GM18507 (cell line): ENCODE results near the gene MSH5.
A peak's percentile ranks its signal among the peaks of the same experiment; 100 is the strongest.
"Not testable (repeated sequence)": the region's sequence is repeated elsewhere in the genome, so short reads cannot be mapped to it uniquely, and the experiment has no call there.

Experiments
- DNase-seq: peaks from one replicate; pipeline ENCODE4 v3.0.0; 2011; ENCODE audit warnings: low read depth; ENCODE audit not compliant: insufficient read length; ENCODE audit errors: extremely low spot score
- FAIRE-seq: peaks from 2 replicates; lab custom pipeline; 2011; peaks lifted over from hg19 to GRCh38; lab: Jason Lieb, UNC

MSH5 gene

GRCh38 chr6:31739639-31740396 is at the start of gene MSH5:
TSS of gene MSH5 (plus strand) at chr6:31740005. CDS start at chr6:31740467, 462 bp downstream.
- FAIRE-seq (peak; percentile 96), DNase-seq (peak; percentile 81)

DNA sequence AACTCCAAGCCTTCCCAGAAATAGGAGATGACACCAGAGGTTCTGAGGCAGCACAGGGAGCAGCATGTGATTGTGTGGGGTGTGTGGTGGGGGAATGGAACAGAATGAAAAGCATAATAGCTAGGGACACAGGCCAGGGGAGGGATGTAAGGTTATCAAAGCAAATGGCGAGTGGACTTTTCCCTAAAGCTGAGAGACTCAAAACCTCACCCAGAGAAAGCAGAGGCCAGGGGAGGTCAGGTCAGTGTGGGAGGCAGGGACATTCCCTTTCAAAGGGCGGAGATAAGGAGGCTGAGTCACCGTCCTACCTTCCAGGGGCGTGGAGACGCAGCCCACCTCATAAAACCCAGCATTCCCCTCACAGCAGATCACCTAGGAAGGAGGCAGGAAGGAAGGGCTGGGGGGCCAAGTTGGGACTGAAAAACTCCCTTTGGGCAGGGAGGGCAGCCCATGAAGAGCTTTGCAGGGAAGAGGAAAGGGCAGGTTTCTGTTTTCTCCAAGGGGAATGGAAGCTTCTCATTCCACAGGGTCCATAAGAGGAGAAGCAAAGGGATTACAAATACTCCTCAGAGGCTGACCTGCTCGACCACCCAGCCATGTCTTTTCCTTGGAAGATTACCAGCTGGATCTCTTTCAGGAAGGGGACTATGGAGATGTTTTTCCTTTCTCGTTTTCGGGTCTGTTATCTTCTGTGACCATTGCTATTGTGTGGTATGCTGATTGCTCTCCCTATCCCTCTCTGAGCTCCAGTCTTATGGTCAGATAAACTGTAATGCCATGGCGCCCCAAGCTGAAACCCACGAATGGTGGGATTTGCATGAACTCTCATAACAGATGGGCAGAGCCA is 49.4 kb upstream of the MSH5 start:
- FAIRE-seq: no peak
- no peak for DNase-seq

- DNase-seq: no peak
- FAIRE-seq: no peak
These were observed 48.7 kb upstream of the MSH5 start for GRCh38 chr6:31691078-31691463.

DNA sequence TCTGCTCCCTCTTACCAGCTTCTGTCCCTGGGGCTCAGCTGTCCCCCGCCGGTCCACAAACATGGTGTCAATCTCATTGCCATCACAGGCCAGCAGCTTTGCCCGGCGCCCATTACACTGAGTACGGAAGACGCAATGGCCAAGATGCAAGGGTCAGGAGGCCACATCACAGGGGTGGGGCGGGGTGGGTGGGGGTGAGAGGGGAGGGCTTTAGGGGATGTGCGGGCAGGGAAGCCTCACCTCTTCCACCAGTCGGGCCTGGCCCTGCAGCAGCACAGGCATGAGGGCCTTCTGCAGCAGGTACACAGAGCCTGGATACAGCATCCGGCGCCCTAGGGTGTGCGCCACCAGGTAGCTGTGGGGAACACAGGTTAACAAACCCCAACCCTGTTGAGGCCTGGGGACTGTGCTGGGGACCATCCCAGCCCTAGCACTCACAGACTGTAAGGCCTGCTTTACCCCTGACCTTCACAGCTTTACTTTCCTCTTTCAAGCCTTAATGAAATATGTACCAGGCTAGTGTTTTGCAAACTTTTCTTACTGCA is 48.2 kb upstream of the MSH5 start:
- DNase-seq (no peak), FAIRE-seq (no peak)

- FAIRE-seq: no peak
- DNase-seq: no peak
These were observed 47.5 kb upstream of the MSH5 start for GRCh38 chr6:31692353-31692752.

- FAIRE-seq (no peak), DNase-seq (no peak)
These were observed 46.9 kb upstream of the MSH5 start for GRCh38 chr6:31692886-31693285.

DNA sequence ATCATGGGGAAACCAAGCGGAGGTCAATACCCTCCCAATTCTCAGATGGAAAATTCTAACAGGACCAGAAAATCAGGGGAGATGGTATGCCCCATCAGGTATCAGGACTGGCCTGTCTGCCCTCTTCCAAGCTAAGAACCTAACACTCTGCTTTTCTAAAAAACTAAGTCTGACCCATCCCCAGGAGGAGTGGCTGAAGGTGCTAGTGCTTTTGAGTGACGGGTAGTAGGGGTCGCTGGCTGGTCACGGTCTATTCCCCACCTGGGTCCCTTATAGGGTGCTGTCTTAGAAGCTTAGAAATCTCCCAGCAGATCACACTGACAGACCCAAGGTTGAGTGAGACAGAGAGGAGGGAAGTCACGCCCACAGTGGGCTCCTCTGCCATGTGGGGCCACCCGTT is 46.3 kb upstream of the MSH5 start:
- FAIRE-seq (no peak), DNase-seq (no peak)

- FAIRE-seq (no peak), DNase-seq (no peak)
These were observed 42.2 kb upstream of the MSH5 start for GRCh38 chr6:31697555-31697954.

GRCh38 chr6:31700740-31701401 is 38.9 kb upstream of the MSH5 start:
- DNase-seq (no peak), FAIRE-seq (no peak)

DNA sequence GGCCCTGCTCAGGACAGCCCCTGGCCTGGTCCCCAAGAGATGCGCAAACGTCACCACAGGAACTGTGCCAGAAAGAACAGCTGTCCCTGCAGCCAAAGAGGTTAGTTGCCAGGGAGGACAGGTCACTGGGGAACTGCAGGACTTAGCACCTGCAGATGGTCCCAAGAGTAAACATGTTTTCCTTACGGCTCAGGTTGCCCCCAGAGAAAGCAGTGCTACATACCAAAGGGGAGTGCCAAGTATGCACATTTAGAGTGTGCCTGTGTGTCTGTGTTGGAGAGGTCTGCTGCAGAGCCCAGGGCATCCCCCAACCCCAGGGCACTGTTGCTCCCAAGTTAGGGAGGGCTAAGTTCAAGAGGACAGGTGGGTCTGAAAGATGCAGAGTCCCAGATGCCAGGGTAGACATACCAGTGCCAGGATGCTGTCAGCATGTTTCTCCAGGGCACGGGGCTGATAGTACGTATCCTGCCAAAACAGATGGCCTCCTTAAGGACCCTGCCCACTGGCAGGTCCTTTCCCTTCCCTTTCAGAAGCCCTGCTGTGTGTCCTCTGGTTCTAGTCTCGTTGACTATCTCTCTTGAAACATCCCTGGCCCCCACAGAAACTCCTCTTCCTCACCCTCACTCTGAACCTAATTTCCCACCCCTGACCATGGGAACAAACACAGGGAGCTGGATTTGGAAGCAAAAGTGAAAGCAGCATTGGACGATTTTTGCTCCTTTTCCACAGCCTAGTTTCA is 38.0 kb upstream of the MSH5 start:
- no peak for FAIRE-seq

DNA sequence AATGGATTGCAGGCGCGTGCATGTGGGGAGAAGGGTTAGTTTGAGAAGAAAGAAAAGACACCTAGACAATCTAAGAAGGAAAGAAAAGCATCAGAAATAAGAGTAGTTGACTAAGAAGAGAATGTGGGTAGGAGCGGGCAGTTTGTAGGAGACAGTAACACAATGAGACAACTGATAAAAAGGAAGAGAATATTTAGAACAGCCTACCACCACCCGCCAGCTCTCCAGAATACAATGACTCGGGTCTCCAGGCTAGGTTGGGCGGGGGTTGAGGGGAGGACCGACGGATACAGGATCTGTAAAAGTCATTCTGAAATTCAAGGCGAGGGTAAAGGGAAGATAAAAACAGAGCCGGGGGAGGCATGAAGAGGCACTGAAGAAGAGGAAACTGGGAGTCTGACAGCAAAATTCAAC is 37.4 kb upstream of the MSH5 start:
- FAIRE-seq (no peak), DNase-seq (no peak)

More for the DNA sequence above, 38.0 kb upstream of the MSH5 start:
- no peak for DNase-seq

DNA sequence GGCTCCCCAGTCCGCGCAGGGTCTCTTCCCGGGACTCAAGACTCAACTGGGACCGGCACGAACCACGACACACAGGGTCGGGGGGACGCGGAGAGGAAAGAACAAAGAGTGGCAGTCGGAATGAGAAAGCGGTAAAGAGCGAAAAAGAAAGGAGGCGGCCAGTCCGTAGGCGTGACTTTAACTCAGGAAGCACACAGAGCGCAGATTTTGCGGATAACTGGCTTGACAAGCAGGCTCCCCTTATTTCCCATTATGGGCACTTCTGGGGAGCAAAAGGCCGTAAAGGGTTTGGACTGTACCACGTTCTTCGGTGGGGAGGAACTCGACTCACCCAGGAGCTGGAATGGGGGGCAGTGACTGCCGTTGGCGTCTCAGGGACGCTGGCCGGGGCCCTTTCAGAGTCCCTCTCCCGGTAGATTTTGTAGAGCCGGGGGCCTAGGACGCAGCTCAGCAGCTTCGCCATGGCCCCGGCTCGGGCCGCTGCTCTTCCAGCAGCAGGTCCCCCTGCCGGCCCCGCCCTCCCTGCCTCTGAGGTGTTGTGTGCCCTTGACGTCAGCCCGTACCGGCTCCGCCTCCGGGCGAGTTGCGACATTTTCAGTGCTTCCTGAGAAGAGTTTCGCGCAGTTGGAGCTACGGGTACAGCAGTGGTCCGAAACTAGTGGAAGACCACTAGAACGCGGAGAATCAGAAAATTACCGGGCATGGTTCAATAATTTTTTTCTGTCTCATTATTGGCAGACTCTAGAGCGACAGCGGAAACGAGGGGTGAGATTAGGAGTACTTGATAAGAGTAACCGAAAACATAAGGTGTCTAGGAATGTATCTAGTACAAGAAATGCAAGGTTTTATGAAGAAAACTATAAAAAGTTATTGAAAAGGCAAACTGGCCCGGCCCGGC is 36.7 kb upstream of the MSH5 start, which contains the start of gene ABHD16A:
Gene ABHD16A (minus strand): TSS at position 506 of the 898 bp plus-strand sequence. CDS start 43 bp downstream, at position 463.
- peak; percentile 99 for FAIRE-seq
- peak; percentile 99 for DNase-seq

GRCh38 chr6:31705931-31706330 is 33.9 kb upstream of the MSH5 start:
- FAIRE-seq (no peak), DNase-seq (no peak)

GRCh38 chr6:31706599-31706998 is 33.2 kb upstream of the MSH5 start, which contains the start of gene LY6G6F:
TSS of gene LY6G6F (plus strand) at chr6:31706866. CDS start at chr6:31706907, 41 bp downstream.
- no peak for FAIRE-seq
- no peak for DNase-seq

GRCh38 chr6:31707701-31708100 is 32.1 kb upstream of the MSH5 start:
- DNase-seq (no peak), FAIRE-seq (no peak)

DNA sequence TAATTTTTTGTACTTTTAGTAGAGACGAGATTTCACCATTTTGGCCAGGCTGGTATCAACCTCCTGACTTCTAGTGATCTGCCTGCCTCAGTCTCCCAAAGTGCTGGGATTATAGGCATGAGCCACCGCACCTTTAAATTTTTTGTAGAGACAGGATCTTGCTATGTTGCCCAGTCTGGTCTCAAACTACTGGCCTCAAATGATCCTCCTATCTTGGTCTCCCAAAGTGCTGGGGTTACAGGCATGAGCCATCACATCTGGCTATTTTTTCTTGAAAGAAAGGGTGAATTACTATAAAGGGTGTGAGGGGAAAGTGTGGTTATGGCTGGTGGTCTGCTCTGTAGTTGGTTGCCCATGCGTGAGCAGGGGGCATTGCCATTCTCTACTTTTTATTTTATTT is 31.6 kb upstream of the MSH5 start:
- FAIRE-seq: no peak
- no peak for DNase-seq

DNA sequence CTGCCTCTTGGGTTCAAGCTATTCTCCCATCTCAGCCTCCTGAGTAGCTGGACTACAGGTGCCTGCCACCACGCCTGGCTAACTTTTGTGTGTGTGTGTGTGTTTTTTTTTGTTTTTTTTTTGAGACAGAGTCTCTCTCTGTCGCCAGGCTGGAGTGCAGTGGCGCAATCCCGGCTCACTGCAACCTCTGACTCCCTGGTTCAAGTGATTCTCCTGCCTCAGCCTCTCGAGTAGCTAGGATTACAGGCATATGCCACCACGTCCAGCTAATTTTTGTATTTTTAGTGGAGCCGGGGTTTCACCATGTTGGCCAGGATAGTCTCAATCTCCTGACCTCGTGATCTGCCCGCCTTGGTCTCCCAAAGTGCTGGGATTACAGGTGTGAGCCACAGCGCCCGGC is 30.6 kb upstream of the MSH5 start:
- not testable (repeated sequence) for DNase-seq, FAIRE-seq

- FAIRE-seq: no peak
- no peak for DNase-seq
These were observed 29.1 kb upstream of the MSH5 start for GRCh38 chr6:31710523-31711219.
